NCI-H2227 (cell line): Measurements from ENCODE around the gene ABHD17B.
"Not testable (repeated sequence)": the region's sequence is repeated elsewhere in the genome, so short reads cannot be mapped to it uniquely, and the experiment has no call there.

Experiments
- DNase-seq: peaks from one replicate; lab custom pipeline; 2025; ENCODE audit not compliant: unreplicated experiment; lab: John Stamatoyannopoulos, UW

Gene ABHD17B

GRCh38 chr9:71916834-71917534, 6.0 kb upstream of the ABHD17B start:
- no peak for DNase-seq

- no peak for DNase-seq
Measured at GRCh38 chr9:71915495-71915894, 4.5 kb upstream of the ABHD17B start.

- DNase-seq = no peak
Measured at GRCh38 chr9:71911908-71912335, 929 bp upstream of the ABHD17B start.

GRCh38 chr9:71910650-71911060, 338 bp downstream of the ABHD17B start:
- DNase-seq = peak; percentile 72

- peak; percentile 60 for DNase-seq
Measured at GRCh38 chr9:71909887-71910649, 925 bp downstream of the ABHD17B start.

- DNase-seq = no peak
Measured at GRCh38 chr9:71908825-71909224, 2.2 kb downstream of the ABHD17B start.

GRCh38 chr9:71904076-71904475, 6.9 kb downstream of the ABHD17B start:
- no peak for DNase-seq

GRCh38 chr9:71901695-71902597, 9.0 kb downstream of the ABHD17B start:
- no peak for DNase-seq

- DNase-seq = not testable (repeated sequence)
Measured at GRCh38 chr9:71898756-71899155, 12.2 kb downstream of the ABHD17B start.

- no peak for DNase-seq
Measured at GRCh38 chr9:71897577-71897976, 13.4 kb downstream of the ABHD17B start.

- no peak for DNase-seq
Measured at GRCh38 chr9:71896761-71897160, 14.2 kb downstream of the ABHD17B start.

GRCh38 chr9:71895955-71896354, 15.0 kb downstream of the ABHD17B start:
- DNase-seq = no peak

- no peak for DNase-seq
Measured at GRCh38 chr9:71895117-71895516, 15.9 kb downstream of the ABHD17B start.

GRCh38 chr9:71891557-71892189, 19.3 kb downstream of the ABHD17B start:
- no peak for DNase-seq

GRCh38 chr9:71890042-71890679, 20.8 kb downstream of the ABHD17B start:
- no peak for DNase-seq

GRCh38 chr9:71887362-71887761, 23.6 kb downstream of the ABHD17B start:
- no peak for DNase-seq

GRCh38 chr9:71886541-71886940, 24.5 kb downstream of the ABHD17B start:
- DNase-seq = no peak

GRCh38 chr9:71886015-71886414, 25.0 kb downstream of the ABHD17B start:
- no peak for DNase-seq

GRCh38 chr9:71885467-71885866, 25.5 kb downstream of the ABHD17B start:
- DNase-seq = no peak

- no peak for DNase-seq
Measured at GRCh38 chr9:71884005-71884404, 27.0 kb downstream of the ABHD17B start.
